Femur (tissue), 1 donor: ENCODE measurements around the gene SNN.

Source experiments
- DNase-seq: peaks from one replicate; pipeline ENCODE4 v3.0.0-alpha.2; 2017

SNN gene

GRCh38 chr16:11705311-11706025, 37.2 kb downstream of the SNN start:
- DNase-seq, result no peak

GRCh38 chr16:11706180-11706742, 38.0 kb downstream of the SNN start:
- no peak for DNase-seq

GRCh38 chr16:11707679-11708197, 39.5 kb downstream of the SNN start:
- DNase-seq, result no peak

- no peak for DNase-seq
Observed at GRCh38 chr16:11708421-11708820, 40.2 kb downstream of the SNN start.

- DNase-seq, result no peak
Observed at GRCh38 chr16:11711662-11712061, 43.4 kb downstream of the SNN start.

- DNase-seq, result no peak
Observed at GRCh38 chr16:11712122-11712521, 43.9 kb downstream of the SNN start.

- no peak for DNase-seq
Observed at GRCh38 chr16:11715246-11715947, 47.1 kb downstream of the SNN start.

GRCh38 chr16:11716336-11716735, 48.1 kb downstream of the SNN start:
- no peak for DNase-seq

GRCh38 chr16:11717811-11718210, 49.6 kb downstream of the SNN start:
- no peak for DNase-seq

- DNase-seq, result no peak
Observed at GRCh38 chr16:11719171-11719570, 50.9 kb downstream of the SNN start.

- no peak for DNase-seq
Observed at GRCh38 chr16:11719762-11720161, 51.5 kb downstream of the SNN start.

GRCh38 chr16:11721781-11722467, 53.7 kb downstream of the SNN start:
- no peak for DNase-seq

- no peak for DNase-seq
Observed at GRCh38 chr16:11722468-11722808, 54.2 kb downstream of the SNN start.

GRCh38 chr16:11725457-11725856, 57.2 kb downstream of the SNN start:
- no peak for DNase-seq

GRCh38 chr16:11726008-11726407, 57.8 kb downstream of the SNN start:
- no peak for DNase-seq

- DNase-seq, result no peak
Observed at GRCh38 chr16:11727796-11728543, 59.7 kb downstream of the SNN start.
